A549 (cell line): ENCODE results near the gene SV2C.

ENCODE experiments used
- CTCF ChIP-seq: fragments of >200 bp; sonication (Bioruptor Twin); formaldehyde crosslinking; IDR thresholded peaks from 3 replicates; pipeline ENCODE4 v1.5.1; 2016
- EP300 ChIP-seq, 2 experiments: fragments of >200 bp; sonication (Bioruptor Twin); formaldehyde crosslinking; IDR thresholded peaks; 2 replicates in 1 of 2; 3 replicates in 1 of 2; pipeline ENCODE4 v1.6.1; 2016 to 2017
- JUN ChIP-seq, 2 experiments: fragments of >200 bp; sonication (Bioruptor Twin); formaldehyde crosslinking; IDR thresholded peaks; 2 replicates in 1 of 2; 3 replicates in 1 of 2; pipeline ENCODE4 v1.6.1; 2016 to 2017
- MAFK ChIP-seq: fragments of 450-650 bp; IDR thresholded peaks from 2 replicates; pipeline ENCODE4 v1.6.1; 2014; ENCODE audit not compliant: partially characterized antibody
- NFE2L2 ChIP-seq: fragments of 150-350 bp; conservative IDR thresholded peaks from 2 replicates; pipeline ENCODE4 v1.6.1; 2014; ENCODE audit warnings: low read length
- NPAS2 ChIP-seq: fragments of 250-450 bp; sonication (Bioruptor Pico); IDR thresholded peaks from 2 replicates; pipeline ENCODE4 v1.8.0; 2022; ENCODE audit warnings: mild to moderate bottlenecking, moderate library complexity, borderline replicate concordance
- NR3C1 ChIP-seq: fragments of >200 bp; sonication (Bioruptor Twin); formaldehyde crosslinking; IDR thresholded peaks from 3 replicates; pipeline ENCODE4 v1.6.1; 2017
- PHF8 ChIP-seq: fragments of 200-600 bp; sonication (generic); IDR thresholded peaks from 2 replicates; pipeline ENCODE4 v1.6.1; 2016; ENCODE audit warnings: low read depth, mild to moderate bottlenecking, antibody characterized with exemption, moderate library complexity, borderline replicate concordance
- POLR2A ChIP-seq: IDR thresholded peaks from 2 replicates; pipeline ENCODE4 v1.6.1; 2012; ENCODE audit warnings: mild to moderate bottlenecking, low read length
- RCOR1 ChIP-seq: fragments of 150-350 bp; IDR thresholded peaks from 2 replicates; pipeline ENCODE4 v1.6.1; 2014; ENCODE audit warnings: antibody characterized with exemption, low read length, low read depth
- USF2 ChIP-seq: fragments of 450-650 bp; IDR thresholded peaks from 2 replicates; pipeline ENCODE4 v1.6.1; 2014; ENCODE audit warnings: antibody characterized with exemption

GRCh38 chr5:76197726-76198125 is 114.5 kb downstream of the SV2C start:
- TF ChIP-seq NPAS2 (CRISPR knock-in tag) = no peak
- no peak for TF ChIP-seq CTCF
- no peak for TF ChIP-seq MAFK
- TF ChIP-seq USF2 = no peak
- no peak for TF ChIP-seq POLR2A
- TF ChIP-seq JUN (IDR thresholded peaks at IDR 0.05) = no peak
- TF ChIP-seq PHF8 = no peak
- TF ChIP-seq NR3C1 = no peak
- TF ChIP-seq EP300 (IDR thresholded peaks at IDR 0.05) = no peak
- TF ChIP-seq RCOR1 = no peak
- no peak for TF ChIP-seq NFE2L2
